ENCODE data around the gene TRIM29.

- TF ChIP-seq DEAF1 (CRISPR knock-in tag; IDR thresholded peaks at IDR 0.05) = no peak
- no peak for TF ChIP-seq NR3C1 (CRISPR knock-in tag; IDR thresholded peaks at IDR 0.05)
- no peak for TF ChIP-seq RNF219 (CRISPR knock-in tag; IDR thresholded peaks at IDR 0.05)
- TF ChIP-seq ZNF589 (CRISPR knock-in tag; IDR thresholded peaks at IDR 0.05; ENCODE audit: low read depth) = no peak
- no peak for TF ChIP-seq NRF1 (conservative IDR thresholded peaks at IDR 0.05 in 1 of 2, IDR thresholded peaks at IDR 0.05 in 1 of 2)
- TF ChIP-seq RNF2 (IDR thresholded peaks at IDR 0.05) = no peak
- TF ChIP-seq CTCF (IDR thresholded peaks at IDR 0.05 in 2 of 3, conservative IDR thresholded peaks at IDR 0.05 in 1 of 3; ENCODE audit: insufficient read depth in 2 of 3, low read depth in 1 of 3, low read length in 3 of 3) = no peak
- TF ChIP-seq TBP (optimal IDR thresholded peaks at IDR 0.05; ENCODE audit: low read depth, low read length) = no peak
- no peak for TF ChIP-seq KLF13 (tag; IDR thresholded peaks at IDR 0.05; ENCODE audit: borderline replicate concordance, low read depth)
- no peak for TF ChIP-seq KAT7 (CRISPR knock-in tag; IDR thresholded peaks at IDR 0.05; ENCODE audit: borderline replicate concordance)
- no peak for TF ChIP-seq ZNF23 (CRISPR knock-in tag; IDR thresholded peaks at IDR 0.05)
- TF ChIP-seq FOXA1 (IDR thresholded peaks at IDR 0.05; ENCODE audit: borderline replicate concordance) = no peak
- TF ChIP-seq ARHGAP35 (IDR thresholded peaks at IDR 0.05; ENCODE audit: partially characterized antibody) = no peak
Observed at GRCh38 chr11:120086651-120087050, 51.3 kb downstream of the TRIM29 start.
